SK-N-SH (cell line): ENCODE measurements around the gene PPDPF.

Experiments
- EP300 ChIP-seq, 2 experiments: IDR thresholded peaks; 2 replicates each; pipeline versions ENCODE4 v1.4.0 to v1.6.1; 2012; ENCODE audit warnings: borderline replicate concordance in 1 of 2, low read depth in 1 of 2, low read length in 1 of 2
- EZH2phosphoT487 ChIP-seq: fragments of 200-600 bp; sonication (generic); IDR thresholded peaks from 2 replicates; pipeline ENCODE4 v1.6.1; 2017; ENCODE audit warnings: low read depth, mixed run types, mild to moderate bottlenecking, antibody characterized with exemption, moderate library complexity, borderline replicate concordance
- GATA2 ChIP-seq: sonication (generic); formaldehyde crosslinking; IDR thresholded peaks from 2 replicates; pipeline ENCODE4 v1.5.0; 2020; ENCODE audit warnings: mild to moderate bottlenecking, missing genetic modification reagents
- NFIC ChIP-seq: IDR thresholded peaks from 2 replicates; pipeline ENCODE4 v1.4.0; 2012; ENCODE audit warnings: borderline replicate concordance
- NRF1 ChIP-seq: IDR thresholded peaks from 2 replicates; pipeline ENCODE4 v1.6.1; 2012; ENCODE audit warnings: low read depth, mild to moderate bottlenecking, low read length
- RAD21 ChIP-seq: IDR thresholded peaks from 2 replicates; pipeline ENCODE4 v1.6.1; 2012; ENCODE audit warnings: mild to moderate bottlenecking, low read length
- TAF1 ChIP-seq: IDR thresholded peaks from 2 replicates; pipeline ENCODE4 v1.6.1; 2012; ENCODE audit warnings: low read depth, mild to moderate bottlenecking, low read length, moderate library complexity, borderline replicate concordance
- TF ChIP-seq, protein P1 (sequence below): fragments of 150-350 bp; IDR thresholded peaks from 2 replicates; pipeline ENCODE4 v1.6.1; 2017; ENCODE audit warnings: antibody characterized with exemption, low read length, low read depth, borderline replicate concordance
- TF ChIP-seq, protein P2 (sequence below): IDR thresholded peaks from 2 replicates; pipeline ENCODE4 v1.4.0; 2012; ENCODE audit warnings: low read depth
- TF ChIP-seq, protein P3 (sequence below): fragments of 200-600 bp; sonication (generic); IDR thresholded peaks from 2 replicates; pipeline ENCODE4 v1.6.1; 2017; ENCODE audit warnings: antibody characterized with exemption, mild to moderate bottlenecking, moderate library complexity

DNA sequence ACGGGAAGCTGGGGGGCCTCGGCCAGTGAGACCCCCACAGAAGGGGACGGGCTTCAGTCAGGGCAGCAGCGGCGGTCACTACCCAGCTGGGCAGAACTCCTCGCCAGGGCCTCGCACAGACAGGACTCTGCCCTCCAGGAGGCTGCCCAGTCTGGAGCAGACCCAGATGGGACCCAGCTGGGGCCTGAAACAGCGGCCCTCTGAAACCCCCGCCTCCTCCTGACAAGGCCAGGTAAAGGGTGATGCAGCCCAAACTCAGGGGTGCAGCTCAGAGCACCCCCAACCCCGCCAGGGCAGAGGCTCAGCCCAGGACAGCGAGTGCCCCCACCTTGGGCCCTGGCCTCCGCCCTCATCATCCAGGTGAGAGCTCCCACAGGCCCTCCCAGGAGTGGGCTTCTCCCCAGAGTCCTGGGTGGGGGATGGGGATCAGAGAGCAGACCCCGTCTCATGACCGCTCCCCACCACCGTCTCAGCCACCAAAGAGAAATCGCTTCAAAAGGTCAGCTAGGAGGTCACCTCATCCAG lies 23.9 kb upstream of the PPDPF start:
- TF ChIP-seq, protein P1, sequence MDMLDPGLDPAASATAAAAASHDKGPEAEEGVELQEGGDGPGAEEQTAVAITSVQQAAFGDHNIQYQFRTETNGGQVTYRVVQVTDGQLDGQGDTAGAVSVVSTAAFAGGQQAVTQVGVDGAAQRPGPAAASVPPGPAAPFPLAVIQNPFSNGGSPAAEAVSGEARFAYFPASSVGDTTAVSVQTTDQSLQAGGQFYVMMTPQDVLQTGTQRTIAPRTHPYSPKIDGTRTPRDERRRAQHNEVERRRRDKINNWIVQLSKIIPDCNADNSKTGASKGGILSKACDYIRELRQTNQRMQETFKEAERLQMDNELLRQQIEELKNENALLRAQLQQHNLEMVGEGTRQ, result no peak
- TF ChIP-seq, protein P2, sequence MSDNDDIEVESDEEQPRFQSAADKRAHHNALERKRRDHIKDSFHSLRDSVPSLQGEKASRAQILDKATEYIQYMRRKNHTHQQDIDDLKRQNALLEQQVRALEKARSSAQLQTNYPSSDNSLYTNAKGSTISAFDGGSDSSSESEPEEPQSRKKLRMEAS, result no peak
- TF ChIP-seq, protein P3, sequence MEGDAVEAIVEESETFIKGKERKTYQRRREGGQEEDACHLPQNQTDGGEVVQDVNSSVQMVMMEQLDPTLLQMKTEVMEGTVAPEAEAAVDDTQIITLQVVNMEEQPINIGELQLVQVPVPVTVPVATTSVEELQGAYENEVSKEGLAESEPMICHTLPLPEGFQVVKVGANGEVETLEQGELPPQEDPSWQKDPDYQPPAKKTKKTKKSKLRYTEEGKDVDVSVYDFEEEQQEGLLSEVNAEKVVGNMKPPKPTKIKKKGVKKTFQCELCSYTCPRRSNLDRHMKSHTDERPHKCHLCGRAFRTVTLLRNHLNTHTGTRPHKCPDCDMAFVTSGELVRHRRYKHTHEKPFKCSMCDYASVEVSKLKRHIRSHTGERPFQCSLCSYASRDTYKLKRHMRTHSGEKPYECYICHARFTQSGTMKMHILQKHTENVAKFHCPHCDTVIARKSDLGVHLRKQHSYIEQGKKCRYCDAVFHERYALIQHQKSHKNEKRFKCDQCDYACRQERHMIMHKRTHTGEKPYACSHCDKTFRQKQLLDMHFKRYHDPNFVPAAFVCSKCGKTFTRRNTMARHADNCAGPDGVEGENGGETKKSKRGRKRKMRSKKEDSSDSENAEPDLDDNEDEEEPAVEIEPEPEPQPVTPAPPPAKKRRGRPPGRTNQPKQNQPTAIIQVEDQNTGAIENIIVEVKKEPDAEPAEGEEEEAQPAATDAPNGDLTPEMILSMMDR, result no peak
- no peak for TF ChIP-seq RAD21
- no peak for TF ChIP-seq NRF1
- no peak for TF ChIP-seq GATA2
- TF ChIP-seq NFIC, result no peak
- TF ChIP-seq EP300 (IDR thresholded peaks at IDR 0.05; ENCODE audit: borderline replicate concordance in 1 of 2, low read depth in 1 of 2, low read length in 1 of 2), result no peak
- no peak for TF ChIP-seq TAF1
- TF ChIP-seq EZH2phosphoT487, result no peak
